8988T (cell line): ENCODE results near the gene FLRT1.
"Not testable (repeated sequence)": the region's sequence is repeated elsewhere in the genome, so short reads cannot be mapped to it uniquely, and the experiment has no call there.

ENCODE experiments used
- DNase-seq: peaks from one replicate; pipeline ENCODE4 v3.0.0; 2011

FLRT1 gene

GRCh38 chr11:64026575-64027205 lies 9.0 kb upstream of the FLRT1 start:
- no peak for DNase-seq

DNA sequence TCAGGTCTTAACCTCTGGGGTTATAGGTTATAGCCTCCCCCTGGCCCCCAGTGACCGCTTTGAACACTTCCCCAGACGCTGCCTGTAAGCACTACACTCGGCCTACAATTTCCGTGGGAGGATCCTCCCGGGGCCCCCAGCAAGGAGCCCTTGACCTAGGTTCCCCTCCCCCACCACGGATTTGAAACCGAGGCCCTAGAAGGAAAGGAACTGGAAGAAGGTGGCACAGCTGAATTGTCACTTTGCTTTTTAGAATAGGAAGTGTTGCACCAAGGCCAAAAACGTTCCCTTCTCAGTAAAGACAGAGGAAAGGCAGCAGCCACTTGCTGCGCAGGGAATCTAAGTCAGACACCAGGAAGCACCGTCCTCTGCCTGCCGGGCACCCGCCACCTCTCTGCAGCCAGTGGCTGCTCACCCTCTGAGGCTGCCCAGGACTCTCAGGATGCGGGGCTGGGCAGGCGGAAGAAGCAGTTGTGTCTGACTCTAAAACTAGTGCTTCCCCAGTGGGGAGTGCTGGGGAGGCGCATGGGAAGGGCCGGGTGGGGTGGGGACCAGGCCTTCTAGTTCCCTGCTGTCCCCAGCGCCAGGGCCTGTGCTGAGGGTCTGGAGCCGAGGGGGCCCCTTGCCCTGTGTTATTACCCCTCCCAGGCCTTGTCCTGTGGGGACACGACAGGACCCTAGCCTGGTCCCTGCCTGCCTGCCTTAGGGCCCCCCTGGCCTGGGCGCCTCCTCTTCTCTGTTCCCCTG lies 7.9 kb upstream of the FLRT1 start:
- no peak for DNase-seq

DNA sequence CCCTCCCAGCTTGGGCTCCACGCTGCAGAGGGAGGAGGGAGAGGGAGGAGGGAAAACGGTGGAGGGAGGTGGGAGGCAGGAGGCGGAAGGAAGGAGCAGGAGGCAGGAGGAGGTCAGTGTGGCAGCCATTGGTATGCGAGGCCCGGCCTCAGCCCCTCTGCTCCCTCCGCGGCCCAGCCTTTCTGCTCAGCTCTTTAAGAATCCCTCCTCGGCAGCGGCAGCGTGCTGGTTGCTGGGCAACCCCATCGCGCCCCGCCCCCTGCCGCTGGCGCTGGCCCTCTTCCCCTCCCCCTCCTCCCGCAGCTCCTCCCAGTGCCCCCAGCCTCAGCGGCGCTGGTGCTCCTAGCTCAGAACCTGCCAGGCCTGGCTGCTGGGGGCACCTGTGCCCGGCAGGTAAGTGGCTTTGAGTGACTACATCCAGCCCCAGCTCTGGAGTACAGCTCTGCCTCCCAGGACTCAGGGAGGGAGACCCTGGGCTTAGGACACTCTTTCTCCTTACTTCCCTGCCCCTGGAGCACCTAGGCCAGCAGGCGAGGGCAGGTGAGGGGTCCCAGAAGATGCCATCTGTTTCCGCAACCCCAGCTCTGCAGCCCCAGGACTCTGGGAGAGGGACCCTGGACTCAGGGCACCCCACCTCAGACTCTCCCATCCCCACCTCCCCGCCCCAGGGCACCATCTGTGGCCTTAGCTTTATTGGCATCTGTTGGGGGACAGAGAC lies 7.2 kb upstream of the FLRT1 start:
- DNase-seq = no peak

GRCh38 chr11:64029773-64030172 lies 6.0 kb upstream of the FLRT1 start:
- DNase-seq = no peak

GRCh38 chr11:64031001-64031400 lies 4.7 kb upstream of the FLRT1 start:
- no peak for DNase-seq

GRCh38 chr11:64032050-64032449 lies 3.7 kb upstream of the FLRT1 start:
- no peak for DNase-seq

GRCh38 chr11:64034411-64034811 lies 1.3 kb upstream of the FLRT1 start:
- DNase-seq = no peak

DNA sequence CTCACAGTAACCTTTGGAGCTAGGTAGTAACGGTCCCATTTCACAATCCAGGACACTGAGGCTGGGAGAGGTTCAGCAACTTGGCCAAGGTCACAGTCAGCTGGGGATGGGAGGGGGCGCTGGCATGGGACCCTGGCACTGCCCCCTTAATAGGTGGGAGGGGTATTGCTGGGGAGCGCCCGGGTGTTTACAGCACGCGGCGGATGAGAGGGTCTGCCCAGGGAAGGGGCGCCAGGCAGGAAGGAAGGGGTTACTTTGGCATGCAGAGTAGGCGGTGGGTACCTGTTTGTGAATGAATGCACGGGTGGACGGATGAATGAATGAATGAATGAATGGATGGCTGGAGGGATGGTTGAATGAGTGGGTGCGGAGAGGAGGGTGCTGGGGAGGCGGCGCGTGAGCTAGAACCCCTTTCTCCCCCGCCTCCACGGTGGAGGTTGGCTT lies 628 bp upstream of the FLRT1 start:
- DNase-seq = no peak

GRCh38 chr11:64036087-64037026 lies 626 bp downstream of the FLRT1 start:
- no peak for DNase-seq

DNA sequence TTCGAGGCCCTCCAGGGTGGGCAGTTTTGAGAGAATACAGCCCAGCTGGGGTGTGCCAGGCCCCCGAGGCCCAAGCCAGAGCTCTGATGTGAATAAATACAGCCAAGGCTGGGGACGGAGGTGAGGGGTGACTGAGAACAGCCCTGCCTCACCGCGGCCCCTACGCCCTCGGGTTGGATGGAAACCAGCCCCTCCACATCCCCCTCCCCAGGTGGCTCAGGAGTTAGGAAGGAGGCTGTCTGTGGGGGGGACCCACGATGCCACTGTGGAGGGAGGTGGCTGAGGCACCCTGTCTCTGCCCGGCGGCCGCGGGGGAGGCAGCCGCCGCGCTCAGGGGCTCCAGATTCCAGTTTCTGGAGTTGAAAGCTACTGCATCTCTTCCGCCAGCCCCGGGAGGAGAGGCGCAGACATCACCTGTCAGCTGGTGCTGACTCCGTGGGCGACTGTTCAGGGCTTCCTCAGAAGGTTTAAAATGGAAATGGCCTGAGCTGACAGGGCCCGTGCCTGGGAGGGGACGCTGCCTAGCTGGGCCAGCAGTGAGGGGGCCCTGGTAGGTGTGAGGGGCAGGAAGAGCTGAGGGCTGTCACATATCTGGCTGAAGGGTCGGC lies 1.4 kb downstream of the FLRT1 start:
- DNase-seq = peak; percentile 82

- DNase-seq = no peak
These were observed 2.8 kb downstream of the FLRT1 start for GRCh38 chr11:64038500-64038899.

- DNase-seq = no peak
These were observed 3.4 kb downstream of the FLRT1 start for GRCh38 chr11:64039012-64039665.

- peak; percentile 93 for DNase-seq
These were observed 5.1 kb downstream of the FLRT1 start for GRCh38 chr11:64040684-64041322.

DNA sequence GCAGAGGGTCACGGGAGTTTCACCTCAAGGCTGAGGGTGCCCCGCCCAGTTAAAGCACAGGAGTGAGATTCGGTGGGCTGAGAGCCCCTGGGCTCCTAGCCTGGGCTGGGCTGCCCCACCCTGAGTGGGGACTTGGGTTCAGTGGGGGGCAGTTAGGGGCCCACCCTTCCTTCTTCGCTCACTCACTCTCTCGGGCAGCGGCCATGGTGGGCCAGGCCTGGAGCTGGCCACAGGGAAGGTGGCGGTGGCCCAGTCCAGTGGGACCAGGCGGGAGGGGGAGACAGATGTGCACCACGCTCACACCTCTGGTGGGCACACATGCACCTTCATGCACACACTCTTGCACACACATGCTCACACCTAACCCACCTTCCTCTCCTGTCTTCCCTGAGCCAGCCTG lies 6.1 kb downstream of the FLRT1 start:
- no peak for DNase-seq

DNA sequence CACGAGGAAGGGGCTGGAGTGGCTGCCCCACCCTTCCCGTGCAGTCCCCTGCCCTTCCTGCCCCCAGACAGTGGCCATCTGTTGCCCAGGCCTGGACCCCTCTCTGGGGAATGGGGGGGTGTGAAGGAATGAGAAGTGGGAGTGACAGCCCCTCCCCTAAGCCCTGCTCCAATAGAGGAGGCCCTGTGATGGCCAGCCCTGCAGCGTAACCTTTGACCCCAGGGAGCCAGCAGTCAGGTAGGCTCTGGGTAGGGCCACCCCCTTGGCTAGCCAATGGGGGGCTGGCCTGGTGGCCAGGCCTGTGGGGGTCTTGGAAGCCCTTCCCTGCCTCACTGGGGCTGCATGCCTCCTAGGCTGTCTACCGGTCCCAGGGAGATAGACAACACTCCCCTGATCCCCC lies 6.6 kb downstream of the FLRT1 start:
- no peak for DNase-seq

DNA sequence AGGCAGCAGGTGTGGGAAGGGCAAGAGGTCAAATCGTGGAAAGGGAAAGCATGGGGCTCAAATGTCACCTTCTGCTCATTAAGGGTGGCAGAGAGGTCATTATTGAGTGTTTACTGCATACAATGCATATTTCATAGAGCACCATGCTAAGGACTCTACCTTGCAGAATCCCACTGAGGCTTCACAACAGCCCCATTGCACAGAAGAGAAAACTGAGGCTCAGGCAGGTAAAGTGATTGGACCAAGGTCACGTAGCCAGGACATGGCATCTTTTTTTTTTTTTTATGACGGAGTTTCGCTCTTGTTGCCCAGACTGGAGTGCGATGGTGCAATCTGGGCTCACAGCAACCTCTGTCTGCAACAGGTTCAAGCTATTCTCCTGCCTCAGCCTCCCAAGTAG lies 7.8 kb downstream of the FLRT1 start:
- DNase-seq = no peak

- no peak for DNase-seq
These were observed 9.1 kb downstream of the FLRT1 start for GRCh38 chr11:64044730-64045393.

DNA sequence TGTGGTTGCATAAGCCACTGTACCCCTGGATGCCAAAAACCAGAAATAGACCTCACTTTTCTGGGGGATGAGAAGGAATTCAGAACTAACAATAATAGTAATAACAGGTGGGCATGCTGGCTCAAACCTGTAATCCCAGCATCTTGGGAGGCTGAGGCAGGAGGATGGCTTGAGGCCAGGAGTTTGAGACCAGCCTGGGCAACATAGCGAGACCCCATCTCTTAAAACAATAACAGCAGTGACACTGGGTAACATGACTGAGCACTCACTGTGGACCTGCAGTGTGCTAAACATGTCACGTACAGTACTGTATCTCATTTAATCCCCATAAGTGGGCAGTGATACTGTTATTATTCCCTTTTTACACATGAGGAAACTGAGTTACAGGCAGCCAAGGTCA lies 10.0 kb downstream of the FLRT1 start:
- DNase-seq = no peak

- DNase-seq = not testable (repeated sequence)
These were observed 11.6 kb downstream of the FLRT1 start for GRCh38 chr11:64047373-64047772.

DNA sequence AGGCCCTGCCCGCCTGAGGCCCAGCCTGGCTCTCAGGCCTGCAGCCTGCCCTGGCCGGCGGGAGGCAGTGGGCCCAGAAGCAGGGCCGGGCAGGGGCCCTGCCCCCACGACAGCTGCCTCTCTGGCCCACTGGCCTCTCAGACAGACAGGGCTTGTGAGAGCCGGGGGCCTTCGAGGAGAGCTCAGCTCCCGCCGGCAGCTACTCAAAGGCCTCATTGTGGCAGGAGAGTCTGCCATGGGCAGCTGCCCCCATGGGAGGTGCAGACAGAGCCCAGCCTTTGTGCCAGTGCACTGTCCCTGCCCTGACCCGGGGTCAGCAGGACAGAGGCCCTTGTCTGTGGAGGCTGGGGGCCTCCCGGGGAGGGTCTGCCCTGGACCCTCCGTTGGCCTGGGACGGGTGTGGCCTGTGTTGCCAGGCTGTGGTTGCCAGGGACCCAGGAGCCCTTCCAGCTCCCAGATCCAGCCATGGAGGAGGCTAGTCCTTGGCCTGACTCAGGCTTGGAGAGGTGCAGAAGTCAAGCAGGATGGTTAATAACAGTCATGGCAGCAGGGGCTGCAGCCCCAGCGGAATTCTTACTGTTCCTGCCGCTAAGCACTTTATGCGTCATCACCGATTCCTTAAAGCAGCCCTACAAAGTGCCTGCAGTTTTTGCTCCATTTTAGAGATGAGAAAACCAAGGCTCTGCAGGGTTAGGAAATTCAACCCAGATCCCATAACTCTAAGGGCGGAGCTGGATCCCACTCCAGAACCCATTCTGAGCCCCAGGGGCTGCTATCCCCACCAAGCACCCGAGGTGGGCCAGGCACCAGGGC lies 12.5 kb downstream of the FLRT1 start:
- no peak for DNase-seq
